ENCODE data around the gene DCTN1.

DNA sequence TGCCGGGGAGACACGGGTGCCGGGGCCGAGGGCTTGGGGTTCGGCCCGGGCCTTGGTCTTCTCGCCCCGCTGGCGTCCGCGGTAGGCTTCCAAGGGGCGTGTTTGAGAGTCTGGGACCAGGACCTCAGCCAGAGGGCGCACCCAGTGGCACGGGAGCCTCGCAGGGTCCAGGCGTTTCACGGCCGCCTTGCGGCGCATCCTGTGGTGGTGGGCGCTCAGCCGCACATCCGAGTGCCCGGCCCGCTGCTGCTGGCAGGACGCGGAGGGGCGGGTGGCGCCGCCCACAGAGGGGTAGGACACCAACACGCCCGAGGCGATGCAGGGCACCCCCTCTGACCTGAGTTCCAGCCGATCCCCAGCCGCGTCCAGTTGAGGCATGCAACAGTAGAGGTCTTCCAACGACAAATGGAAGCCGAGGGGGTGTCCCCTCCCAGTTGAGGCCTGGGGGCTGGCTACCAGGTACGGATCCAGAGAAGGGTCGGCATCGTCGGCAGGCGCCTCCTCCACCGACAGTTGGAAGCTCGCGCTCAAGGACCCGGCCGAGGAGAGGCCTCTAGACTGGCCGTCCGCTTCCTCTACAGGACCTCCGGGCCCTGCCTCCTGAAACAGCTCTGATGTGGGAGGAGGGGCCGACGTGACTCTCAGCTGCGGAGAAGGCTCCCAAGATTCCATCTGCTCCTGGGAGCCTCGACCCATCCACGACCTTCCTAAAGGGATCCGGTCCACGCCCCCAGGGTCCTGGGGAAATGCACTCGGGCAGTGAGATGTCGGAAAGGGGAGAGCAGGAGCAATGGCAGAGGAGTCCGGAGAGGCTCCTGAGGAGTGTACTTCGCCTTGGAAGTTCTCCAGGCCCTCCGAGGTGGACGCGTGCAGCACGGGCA is 35.0 kb upstream of the DCTN1 start:
- TF ChIP-seq POLR2A (IDR thresholded peaks at IDR 0.05) (peak in 1 of 2 donors; percentile 14), CTCF (IDR thresholded peaks at IDR 0.05) (peak in 3 of 4 experiments; percentile 45 to 56 (median 46))

All from uterus (tissue), 2 donors.